Natural killer cell (primary cell): ENCODE data around the gene NR5A1. TPM values are rescaled to one million over a fixed set of nuclear protein-coding genes. Genes with fewer than 3 reads are reported as not detected.

ENCODE experiments used
- ATAC-seq, 3 donors: fragments of 150-1000 bp in 2 of 3; fragments of 200-7000 bp in 1 of 3; cut with Tn5 transposase; 1 replicate in 1 of 3; 2 replicates in 2 of 3; pipeline ENCODE4 v1.10.0; 2021; ENCODE audit warnings: mild to moderate bottlenecking in 2 of 3, moderate library complexity in 2 of 3
- DNase-seq, 2 donors: peaks; one replicate each; pipeline versions ENCODE4 v3.0.0 to v3.0.0-alpha.2; 2013 to 2021; ENCODE audit warnings: mixed read lengths in 1 of 2
- H3K27ac ChIP-seq: one replicate; pipeline ENCODE4 v1.5.1; 2013; ENCODE audit warnings: mild to moderate bottlenecking, low read length
- H3K27me3 ChIP-seq: one replicate; pipeline ENCODE4 v1.6.1; 2013; ENCODE audit warnings: low read length; ENCODE audit not compliant: control insufficient read depth, insufficient read depth
- H3K36me3 ChIP-seq: one replicate; pipeline ENCODE4 v1.6.1; 2013; ENCODE audit warnings: low read length; ENCODE audit not compliant: control insufficient read depth, insufficient read depth
- H3K4me1 ChIP-seq: one replicate; pipeline ENCODE4 v1.6.1; 2013; ENCODE audit warnings: low read length; ENCODE audit not compliant: control insufficient read depth, insufficient read depth
- H3K4me3 ChIP-seq: one replicate; pipeline ENCODE4 v1.5.1; 2013; ENCODE audit warnings: low read length
- H3K9me3 ChIP-seq: one replicate; pipeline ENCODE4 v1.6.1; 2013; ENCODE audit warnings: low read length; ENCODE audit not compliant: control insufficient read depth, insufficient read depth
- H3K27ac Mint-ChIP-seq, 2 donors: one replicate each; pipeline ENCODE4 v1.8.0; 2022; ENCODE audit warnings: mild to moderate bottlenecking in 2 of 2, mixed read lengths in 2 of 2, moderate library complexity in 1 of 2
- H3K27me3 Mint-ChIP-seq, 2 donors: one replicate each; pipeline ENCODE4 v1.8.0; 2022; ENCODE audit warnings: low read depth in 2 of 2, mixed read lengths in 2 of 2
- H3K36me3 Mint-ChIP-seq: one replicate; pipeline ENCODE4 v1.8.0; 2022; ENCODE audit warnings: mixed read lengths
- H3K4me1 Mint-ChIP-seq, 2 donors: one replicate each; pipeline ENCODE4 v1.8.0; 2022; ENCODE audit warnings: mixed read lengths in 2 of 2
- H3K4me3 Mint-ChIP-seq: one replicate; pipeline ENCODE4 v1.8.0; 2022; ENCODE audit warnings: mild to moderate bottlenecking, moderate library complexity, mixed read lengths
- H3K9me3 Mint-ChIP-seq, 2 donors: one replicate each; pipeline ENCODE4 v1.8.0; 2022; ENCODE audit warnings: mixed read lengths in 2 of 2
- CTCF ChIP-seq: fragments of 200-600 bp; IDR thresholded peaks from one replicate; pipeline ENCODE4 v1.8.0; 2022; ENCODE audit warnings: antibody characterized with exemption
- WGBS: methylation state at CpG from one replicate; pipeline ENCODE4 v1.1.7; 2013; ENCODE audit warnings: missing lambda C conversion rate; ENCODE audit not compliant: insufficient coverage; 5-methylcytosine and 5-hydroxymethylcytosine counted together
- intact Hi-C: fragments of 100-400 bp; cut with micrococcal nuclease; formaldehyde crosslinking; loops from one replicate; pipeline ENCODE4 v1.14.2; 2022
- total RNA-seq, 4 donors: library from RNA; stranded (reverse); fragments of 120-200 nt in 1 of 4; gene quantifications; one replicate each; pipeline versions ENCODE4 v1.2.3 to v1.2.4, GENCODE V29; 2013 to 2022

The NR5A1 gene
- total RNA-seq, 3 donors from 2014 or later (not counting 1 experiment from before 2014, with no cell fraction given), result not detected

- peaks cover 7% of the 10 kb centered on the region for H3K36me3 Mint-ChIP-seq
- H3K27ac Mint-ChIP-seq, result no peak overlapping the region
- H3K4me1 Mint-ChIP-seq, result peaks cover 8% of the 10 kb centered on the region in 2 donors
- H3K27me3 Mint-ChIP-seq, result peaks cover 32 to 33% of the 10 kb centered on the region in 2 donors
- Histone ChIP-seq H3K27me3 (peaks cover 15% of the 10 kb centered on the region), H3K36me3 (no peaks in the 10 kb centered on the region), H3K9me3 (no peaks in the 10 kb centered on the region), H3K4me1 (peaks cover 7% of the 10 kb centered on the region), H3K27ac (no peak overlapping the region), H3K4me3 (no peak overlapping the region)
- TF ChIP-seq CTCF, result no peak
- intact Hi-C loops, result no loop called here
- no peaks in the 10 kb centered on the region for H3K9me3 Mint-ChIP-seq
- no peak overlapping the region for H3K4me3 Mint-ChIP-seq
- ATAC-seq (no peak), DNase-seq (no peak)
- 27% methylated on average over 96 of the region's 96 CpGs for WGBS
These were observed 4.2 kb downstream of the NR5A1 start for GRCh38 chr9:124502711-124503702.

GRCh38 chr9:124501771-124502320, 5.4 kb downstream of the NR5A1 start:
- Mint-ChIP-seq H3K9me3 (no peaks in the 10 kb centered on the region), H3K36me3 (peaks cover 7% of the 10 kb centered on the region), H3K27ac (no peak overlapping the region), H3K4me3 (no peak overlapping the region), H3K4me1 (peaks cover 8 to 12% of the 10 kb centered on the region in 2 donors), H3K27me3 (peaks cover 28 to 33% of the 10 kb centered on the region in 2 donors)
- H3K27me3 ChIP-seq, result peaks cover 15% of the 10 kb centered on the region
- no peak for ATAC-seq
- peaks cover 11% of the 10 kb centered on the region for H3K4me1 ChIP-seq
- no peak for DNase-seq
- intact Hi-C loops, result no loop called here
- H3K27ac ChIP-seq, result no peak overlapping the region
- no peaks in the 10 kb centered on the region for H3K36me3 ChIP-seq
- H3K9me3 ChIP-seq, result no peaks in the 10 kb centered on the region
- 89% methylated on average over 10 of the region's 11 CpGs for WGBS
- TF ChIP-seq CTCF, result no peak
- no peak overlapping the region for H3K4me3 ChIP-seq

GRCh38 chr9:124500796-124501611, 6.2 kb downstream of the NR5A1 start:
- Mint-ChIP-seq H3K9me3 (no peaks in the 10 kb centered on the region), H3K4me3 (no peak overlapping the region), H3K36me3 (peaks cover 7% of the 10 kb centered on the region), H3K27me3 (peaks cover 22 to 30% of the 10 kb centered on the region in 2 donors), H3K27ac (no peak overlapping the region), H3K4me1 (peaks cover 14 to 21% of the 10 kb centered on the region in 2 donors)
- no peaks in the 10 kb centered on the region for H3K36me3 ChIP-seq
- peaks cover 20% of the 10 kb centered on the region for H3K4me1 ChIP-seq
- no peak overlapping the region for H3K4me3 ChIP-seq
- no peaks in the 10 kb centered on the region for H3K9me3 ChIP-seq
- 85% methylated on average over 12 of the region's 12 CpGs for WGBS
- DNase-seq (no peak), ATAC-seq (no peak)
- no peak overlapping the region for H3K27ac ChIP-seq
- intact Hi-C loops, result no loop called here
- no peak for TF ChIP-seq CTCF
- peaks cover 15% of the 10 kb centered on the region for H3K27me3 ChIP-seq
